Osteoblast (primary cell): ENCODE results near the gene PRPF40A. TPM values are rescaled to one million over a fixed set of nuclear protein-coding genes. Genes with fewer than 3 reads are reported as not detected.
A peak's percentile ranks its signal among the peaks of the same experiment; 100 is the strongest.

ENCODE experiments used
- DNase-seq: peaks from one replicate; pipeline ENCODE4 v3.0.0; 2011; ENCODE audit warnings: low spot score, mixed read lengths; ENCODE audit not compliant: insufficient read length; ENCODE audit errors: missing footprints
- H2AFZ ChIP-seq: 2 replicates; pipeline ENCODE4 v1.6.0; 2011; ENCODE audit warnings: mild to moderate bottlenecking, low read length
- H3K27ac ChIP-seq: 2 replicates; pipeline ENCODE4 v1.5.1; 2011; ENCODE audit warnings: mild to moderate bottlenecking, low read depth, low read length, moderate library complexity
- H3K27me3 ChIP-seq: 2 replicates; pipeline ENCODE4 v1.6.0; 2012; ENCODE audit warnings: mild to moderate bottlenecking, control low read depth, inconsistent platforms, low read length, moderate library complexity; ENCODE audit not compliant: insufficient read depth
- H3K36me3 ChIP-seq: 2 replicates; pipeline ENCODE4 v1.5.1; 2011; ENCODE audit warnings: mild to moderate bottlenecking, low read length, control low read depth, moderate library complexity; ENCODE audit not compliant: insufficient read depth
- H3K4me1 ChIP-seq: 2 replicates; pipeline ENCODE4 v1.5.1; 2011; ENCODE audit warnings: mild to moderate bottlenecking, low read length, control low read depth, moderate library complexity; ENCODE audit not compliant: insufficient read depth
- H3K4me2 ChIP-seq: 2 replicates; pipeline ENCODE4 v1.6.0; 2011; ENCODE audit warnings: mild to moderate bottlenecking, low read length; ENCODE audit not compliant: insufficient read depth
- H3K4me3 ChIP-seq: fragments of 200-600 bp; sonication (generic); 3 replicates; pipeline ENCODE4 v1.5.1; 2012; ENCODE audit warnings: mild to moderate bottlenecking, low read length, inconsistent platforms; ENCODE audit not compliant: insufficient read depth
- H3K79me2 ChIP-seq: 2 replicates; pipeline ENCODE4 v1.6.0; 2012; ENCODE audit warnings: mild to moderate bottlenecking, low read length, control low read depth, inconsistent platforms; ENCODE audit not compliant: insufficient read depth
- H3K9me3 ChIP-seq: 2 replicates; pipeline ENCODE4 v1.5.1; 2011; ENCODE audit warnings: low read depth, low read length, control low read depth
- H4K20me1 ChIP-seq: 2 replicates; pipeline ENCODE4 v1.6.0; 2012; ENCODE audit warnings: mild to moderate bottlenecking, low read length, control low read depth; ENCODE audit not compliant: insufficient read depth
- CTCF ChIP-seq: IDR thresholded peaks from 2 replicates; pipeline ENCODE4 v1.5.1; 2011; ENCODE audit warnings: mild to moderate bottlenecking, low read depth, low read length, moderate library complexity; ENCODE audit errors: extremely low read depth
- total RNA-seq: library from RNA; depleted of rRNA; stranded (reverse); fragments of >200 nt; gene quantifications from 2 replicates; pipeline ENCODE4 v1.2.3, GENCODE V29; 2012

Gene PRPF40A
- total RNA-seq, 1 donor: 109 TPM

- H4K20me1 ChIP-seq: no peaks in the 10 kb centered on the region
- H3K4me1 ChIP-seq: peaks cover 17% of the 10 kb centered on the region
- DNase-seq: peak; percentile 45
- H3K36me3 ChIP-seq: peaks cover 9% of the 10 kb centered on the region
- peaks cover 49% of the 10 kb centered on the region for H3K79me2 ChIP-seq
- no peaks in the 10 kb centered on the region for H3K9me3 ChIP-seq
- no peaks in the 10 kb centered on the region for H3K27me3 ChIP-seq
- no peak for TF ChIP-seq CTCF
- peak overlapping the region; percentile 83 for H3K4me2 ChIP-seq
- H3K27ac ChIP-seq: peak overlapping the region; percentile 92
- peak overlapping the region; percentile 62 for H3K4me3 ChIP-seq
- H2AFZ ChIP-seq: no peak overlapping the region
Measured at GRCh38 chr2:152694161-152694661, 23.1 kb downstream of the PRPF40A start.

- Histone ChIP-seq H3K27ac (no peak overlapping the region), H3K4me3 (no peak overlapping the region), H3K79me2 (peaks cover 41% of the 10 kb centered on the region), H3K4me1 (peaks cover 17% of the 10 kb centered on the region), H3K27me3 (no peaks in the 10 kb centered on the region), H4K20me1 (no peaks in the 10 kb centered on the region), H3K36me3 (peaks cover 9% of the 10 kb centered on the region), H3K9me3 (no peaks in the 10 kb centered on the region), H3K4me2 (no peak overlapping the region), H2AFZ (no peak overlapping the region)
- no peak for TF ChIP-seq CTCF
- DNase-seq: no peak
Measured at GRCh38 chr2:152693033-152693432, 24.2 kb downstream of the PRPF40A start.

GRCh38 chr2:152686321-152686720, 30.9 kb downstream of the PRPF40A start:
- no peak overlapping the region for H2AFZ ChIP-seq
- H3K36me3 ChIP-seq: peaks cover 4% of the 10 kb centered on the region
- no peaks in the 10 kb centered on the region for H3K4me1 ChIP-seq
- no peaks in the 10 kb centered on the region for H3K9me3 ChIP-seq
- no peak overlapping the region for H3K27ac ChIP-seq
- H3K4me2 ChIP-seq: no peak overlapping the region
- no peak for DNase-seq
- no peaks in the 10 kb centered on the region for H4K20me1 ChIP-seq
- no peak for TF ChIP-seq CTCF
- no peak overlapping the region for H3K4me3 ChIP-seq
- no peaks in the 10 kb centered on the region for H3K27me3 ChIP-seq
- H3K79me2 ChIP-seq: peaks cover 51% of the 10 kb centered on the region

GRCh38 chr2:152683400-152683799, 33.9 kb downstream of the PRPF40A start:
- no peak for DNase-seq
- H3K79me2 ChIP-seq: peaks cover 51% of the 10 kb centered on the region
- H4K20me1 ChIP-seq: no peaks in the 10 kb centered on the region
- no peak for TF ChIP-seq CTCF
- H3K27ac ChIP-seq: no peak overlapping the region
- H3K9me3 ChIP-seq: no peaks in the 10 kb centered on the region
- H2AFZ ChIP-seq: no peak overlapping the region
- H3K27me3 ChIP-seq: no peaks in the 10 kb centered on the region
- no peak overlapping the region for H3K4me3 ChIP-seq
- no peak overlapping the region for H3K4me2 ChIP-seq
- H3K36me3 ChIP-seq: peaks cover 22% of the 10 kb centered on the region
- H3K4me1 ChIP-seq: no peaks in the 10 kb centered on the region
